Left lung (tissue), 10 donors: ENCODE measurements around the gene PCDHGB3. TPM values are rescaled to one million over a fixed set of nuclear protein-coding genes. Genes with fewer than 3 reads are reported as not detected.
"Not testable (repeated sequence)": the region's sequence is repeated elsewhere in the genome, so short reads cannot be mapped to it uniquely, and the experiment has no call there.

Source experiments
- ATAC-seq: fragments of 200-7000 bp; cut with Tn5 transposase; one replicate; pipeline ENCODE4 v1.9.1; 2020; ENCODE audit warnings: moderate library complexity
- DNase-seq, 4 donors: peaks; one replicate each; pipeline ENCODE4 v3.0.0-alpha.2; 2013 to 2020
- H3K27ac ChIP-seq, 2 donors: fragments of 200-600 bp; sonication (generic) in 1 of 2; one replicate each; pipeline versions ENCODE4 v1.5.0 to v1.8.0; 2020 to 2021
- H3K27me3 ChIP-seq, 2 donors: fragments of 200-600 bp; sonication (generic) in 1 of 2; one replicate each; pipeline versions ENCODE4 v1.5.0 to v1.8.0; 2020 to 2021
- H3K36me3 ChIP-seq, 2 donors: fragments of 200-600 bp; sonication (generic) in 1 of 2; one replicate each; pipeline versions ENCODE4 v1.5.0 to v1.8.0; 2020 to 2021
- H3K4me1 ChIP-seq, 2 donors: fragments of 200-600 bp; one replicate each; pipeline ENCODE4 v1.8.0; 2021
- H3K4me3 ChIP-seq, 2 donors: fragments of 200-600 bp; sonication (generic) in 1 of 2; one replicate each; pipeline versions ENCODE4 v1.5.0 to v1.8.0; 2020 to 2021; ENCODE audit warnings: mild to moderate bottlenecking in 1 of 2
- H3K9me3 ChIP-seq, 2 donors: fragments of 200-600 bp; sonication (generic) in 1 of 2; one replicate each; pipeline versions ENCODE4 v1.5.0 to v1.8.0; 2020 to 2021
- CTCF ChIP-seq, 2 donors: fragments of 200-600 bp; sonication (generic) in 1 of 2; IDR thresholded peaks; one replicate each; pipeline versions ENCODE4 v1.5.0 to v1.8.0; 2021; ENCODE audit warnings: antibody characterized with exemption in 2 of 2
- intact Hi-C, 2 donors: fragments of 100-400 bp; cut with DNase I; formaldehyde crosslinking; loops; one replicate each; pipeline versions ENCODE4 v1.11.2 to v1.14.2; 2022
- polyA plus RNA-seq, 6 donors: library from polyadenylated mRNA; unstranded; fragments of 120-200 nt; gene quantifications; one replicate each; pipeline ENCODE4 v1.2.1, GENCODE V29; 2013; ENCODE audit not compliant: insufficient read length in 6 of 6
- total RNA-seq, 2 donors: library from RNA; stranded (reverse); fragmentation: NEBNext Ultra II Directional; extraction: Animal tissue kit (Norgen Biotek cat#: 25700); gene quantifications; one replicate each; pipeline ENCODE4 v1.2.1, GENCODE V29; 2021
- donor health status: DM: no; HTN: yes; CAD: no.
- donor health status: DM: no; HTN: no; CAD: no.

PCDHGB3 gene
- total and polyA plus RNA-seq, 8 donors = 1.5 to 3.4 (median 2.7) TPM

- peaks cover 51 to 99% of the 10 kb centered on the region in 2 donors for H3K27me3 ChIP-seq
- DNase-seq = no peak
- intact Hi-C loops = no loop called here
- peaks cover under 1 to 88% of the 10 kb centered on the region in 2 donors for H3K9me3 ChIP-seq
- TF ChIP-seq CTCF (IDR thresholded peaks at IDR 0.05) = no peak
- no peaks in the 10 kb centered on the region for H3K36me3 ChIP-seq
- H3K4me1 ChIP-seq = no peaks in the 10 kb centered on the region
- no peak for ATAC-seq
- H3K4me3 ChIP-seq = no peak overlapping the region
- H3K27ac ChIP-seq = no peak overlapping the region
Observed at GRCh38 chr5:141366016-141366896, 3.8 kb upstream of the PCDHGB3 start.

- peaks cover 27 to 97% of the 10 kb centered on the region in 2 donors for H3K27me3 ChIP-seq
- H3K36me3 ChIP-seq = no peaks in the 10 kb centered on the region
- no peak overlapping the region for H3K27ac ChIP-seq
- peaks cover 3 to 86% of the 10 kb centered on the region in 2 donors for H3K9me3 ChIP-seq
- ATAC-seq (no peak), DNase-seq (no peak)
- no peaks in the 10 kb centered on the region for H3K4me1 ChIP-seq
- intact Hi-C loops = no loop called here
- no peak for TF ChIP-seq CTCF (IDR thresholded peaks at IDR 0.05)
- H3K4me3 ChIP-seq = no peak overlapping the region
Observed at GRCh38 chr5:141371572-141372475, 1.8 kb downstream of the PCDHGB3 start.

GRCh38 chr5:141373673-141374317 lies 3.8 kb downstream of the PCDHGB3 start, which contains the start of gene PCDHGA6:
Gene PCDHGA6 (plus strand): TSS chr5:141373891. CDS start chr5:141374084, 193 bp downstream.
- Histone ChIP-seq H3K9me3 (peaks cover 3 to 93% of the 10 kb centered on the region in 2 donors), H3K4me3 (peak within 1 kb of the TSS in 1 of 2 donors; percentile 2), H3K27me3 (peaks cover 14 to 95% of the 10 kb centered on the region in 2 donors), H3K36me3 (no peaks in the 10 kb centered on the region), H3K27ac (no peak within 1 kb of the TSS), H3K4me1 (no peaks in the 10 kb centered on the region)
- DNase-seq (no peak), ATAC-seq (no peak)
- intact Hi-C loops = no loop called here
- TF ChIP-seq CTCF (IDR thresholded peaks at IDR 0.05) = peak in 1 of 2 donors; percentile 17

GRCh38 chr5:141374627-141375026 lies 4.6 kb downstream of the PCDHGB3 start:
- Histone ChIP-seq H3K4me1 (no peaks in the 10 kb centered on the region), H3K27ac (no peak overlapping the region), H3K36me3 (no peaks in the 10 kb centered on the region), H3K4me3 (no peak overlapping the region), H3K9me3 (peaks cover 3 to 90% of the 10 kb centered on the region in 2 donors), H3K27me3 (peaks cover 9 to 91% of the 10 kb centered on the region in 2 donors)
- DNase-seq = no peak
- no peak for ATAC-seq
- TF ChIP-seq CTCF (IDR thresholded peaks at IDR 0.05) = no peak
- intact Hi-C loops = no loop called here

GRCh38 chr5:141375444-141376155 lies 5.6 kb downstream of the PCDHGB3 start:
- H3K4me1 ChIP-seq, H3K36me3 ChIP-seq, H3K27ac ChIP-seq, DNase-seq, H3K4me3 ChIP-seq, intact Hi-C loops, ATAC-seq: not testable (repeated sequence)
- peaks cover 5 to 88% of the 10 kb centered on the region in 2 donors for H3K27me3 ChIP-seq
- peaks cover 3 to 88% of the 10 kb centered on the region in 2 donors for H3K9me3 ChIP-seq
